Coronary artery (tissue), 2 donors: Measurements from ENCODE around the gene MRTO4.
"Not testable (repeated sequence)": the region's sequence is repeated elsewhere in the genome, so short reads cannot be mapped to it uniquely, and the experiment has no call there.

Experiments used
- DNase-seq: peaks from one replicate; pipeline ENCODE4 v3.0.0-alpha.2; 2017; ENCODE audit warnings: low spot score
- H3K27ac ChIP-seq, 2 donors: fragments of 200-600 bp; sonication (generic); one replicate each; pipeline ENCODE4 v1.5.1; 2016 to 2019
- H3K4me3 ChIP-seq: fragments of 200-600 bp; sonication (generic); 2 replicates; pipeline ENCODE4 v1.5.1; 2016; ENCODE audit warnings: mild to moderate bottlenecking, moderate library complexity
- CTCF ChIP-seq: fragments of 200-600 bp; sonication (generic); IDR thresholded peaks from one replicate; pipeline ENCODE4 v1.5.1; 2019; ENCODE audit warnings: antibody characterized with exemption

The MRTO4 gene

GRCh38 chr1:19250629-19251304 lies 838 bp upstream of the MRTO4 start:
- peak overlapping the region; percentile 88 to 96 for H3K27ac ChIP-seq
- no peak for TF ChIP-seq CTCF
- peak overlapping the region; percentile 94 for H3K4me3 ChIP-seq
- no peak for DNase-seq

GRCh38 chr1:19254416-19254815 lies 2.8 kb downstream of the MRTO4 start:
- H3K27ac ChIP-seq = no peak overlapping the region
- no peak for TF ChIP-seq CTCF
- no peak overlapping the region for H3K4me3 ChIP-seq
- no peak for DNase-seq

- TF ChIP-seq CTCF = no peak
- Histone ChIP-seq H3K27ac (no peak overlapping the region), H3K4me3 (no peak overlapping the region)
- DNase-seq = no peak
Measured at GRCh38 chr1:19255288-19255687, 3.7 kb downstream of the MRTO4 start.

- not testable (repeated sequence) for H3K27ac ChIP-seq, H3K4me3 ChIP-seq, DNase-seq
Measured at GRCh38 chr1:19256301-19256700, 4.7 kb downstream of the MRTO4 start.

GRCh38 chr1:19257178-19257914 lies 5.7 kb downstream of the MRTO4 start:
- no peak overlapping the region for H3K27ac ChIP-seq
- no peak for DNase-seq
- no peak for TF ChIP-seq CTCF
- no peak overlapping the region for H3K4me3 ChIP-seq

GRCh38 chr1:19258353-19258752 lies 6.7 kb downstream of the MRTO4 start:
- no peak overlapping the region for H3K4me3 ChIP-seq
- no peak for TF ChIP-seq CTCF
- DNase-seq = no peak
- no peak overlapping the region for H3K27ac ChIP-seq

- Histone ChIP-seq H3K27ac (no peak overlapping the region), H3K4me3 (no peak overlapping the region)
- no peak for DNase-seq
- no peak for TF ChIP-seq CTCF
Measured at GRCh38 chr1:19260211-19261138, 8.9 kb downstream of the MRTO4 start.
